ENCODE results near the gene DHCR7. TPM values are rescaled to one million over a fixed set of nuclear protein-coding genes. Genes with fewer than 3 reads are reported as not detected.

The DHCR7 gene
- total RNA-seq, 1 experiment from 2014 or later = 371 TPM

DNA sequence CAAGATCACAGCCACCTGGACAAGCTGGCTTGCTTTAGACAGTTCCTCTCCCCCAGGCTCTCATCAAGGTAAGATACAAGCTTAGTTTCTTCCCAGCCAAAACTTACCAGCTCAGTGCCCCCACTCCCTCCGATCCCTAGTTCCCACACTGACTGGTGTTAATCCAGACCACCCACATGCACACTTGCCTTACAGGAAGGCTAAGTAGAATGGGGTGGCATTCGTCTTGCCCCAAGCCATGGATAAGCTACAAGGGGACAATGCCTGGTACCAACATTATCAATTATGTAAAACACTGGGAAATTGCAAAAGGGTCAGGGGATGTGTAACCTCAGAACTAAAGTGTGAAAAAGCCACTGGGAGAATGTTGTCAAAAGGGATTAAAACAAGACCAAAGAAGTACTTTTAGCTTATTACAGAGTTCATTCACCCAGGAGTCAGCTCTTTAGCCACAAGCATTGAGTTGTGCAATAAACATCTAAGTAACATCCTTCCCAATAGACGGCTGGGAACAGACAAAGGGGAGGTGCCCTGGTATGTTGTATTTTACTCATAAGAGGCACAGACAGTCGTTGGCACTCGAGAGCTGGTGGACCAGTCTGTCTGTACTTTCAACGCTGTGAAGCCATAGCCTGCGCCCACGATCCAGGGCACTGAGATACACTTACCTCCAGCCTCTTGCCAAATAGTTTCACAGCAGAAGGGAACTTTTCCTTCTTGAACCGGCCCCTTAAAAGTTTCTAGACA is 1.1 kb downstream of the DHCR7 start:
- peaks cover 21% of the 10 kb centered on the region for H3K4me1 ChIP-seq
- peaks cover 72% of the 10 kb centered on the region for H3K36me3 Mint-ChIP-seq (ENCODE audit: insufficient read depth, unreplicated experiment)
- CTCF ChIA-PET = interaction anchor here (0.6 to 2.1 kb wide), 6 partner anchors 14 to 197 kb away, joined by 3 to 24 read pairs (median 5); no protein-coding TSS in a partner anchor

DNA sequence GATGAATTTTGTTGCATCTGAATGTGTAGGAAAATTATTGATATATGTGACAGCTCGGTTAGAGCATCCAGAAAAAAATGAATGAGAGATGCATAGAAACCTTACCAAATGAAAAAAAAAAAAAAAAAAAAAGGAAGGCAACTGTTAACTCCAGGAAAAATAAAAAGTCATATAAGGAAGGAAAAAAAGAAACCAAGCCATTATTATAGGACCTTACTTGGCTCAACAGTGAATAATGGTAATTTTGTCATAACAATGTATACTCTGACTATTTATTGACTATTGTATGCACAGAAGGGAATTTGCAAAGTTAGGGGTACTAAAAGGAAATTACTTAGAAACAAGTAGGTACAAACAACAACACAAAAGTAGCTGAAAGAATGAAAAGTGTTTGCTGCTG is 2.0 kb downstream of the DHCR7 start:
- TF ChIP-seq, protein P1, sequence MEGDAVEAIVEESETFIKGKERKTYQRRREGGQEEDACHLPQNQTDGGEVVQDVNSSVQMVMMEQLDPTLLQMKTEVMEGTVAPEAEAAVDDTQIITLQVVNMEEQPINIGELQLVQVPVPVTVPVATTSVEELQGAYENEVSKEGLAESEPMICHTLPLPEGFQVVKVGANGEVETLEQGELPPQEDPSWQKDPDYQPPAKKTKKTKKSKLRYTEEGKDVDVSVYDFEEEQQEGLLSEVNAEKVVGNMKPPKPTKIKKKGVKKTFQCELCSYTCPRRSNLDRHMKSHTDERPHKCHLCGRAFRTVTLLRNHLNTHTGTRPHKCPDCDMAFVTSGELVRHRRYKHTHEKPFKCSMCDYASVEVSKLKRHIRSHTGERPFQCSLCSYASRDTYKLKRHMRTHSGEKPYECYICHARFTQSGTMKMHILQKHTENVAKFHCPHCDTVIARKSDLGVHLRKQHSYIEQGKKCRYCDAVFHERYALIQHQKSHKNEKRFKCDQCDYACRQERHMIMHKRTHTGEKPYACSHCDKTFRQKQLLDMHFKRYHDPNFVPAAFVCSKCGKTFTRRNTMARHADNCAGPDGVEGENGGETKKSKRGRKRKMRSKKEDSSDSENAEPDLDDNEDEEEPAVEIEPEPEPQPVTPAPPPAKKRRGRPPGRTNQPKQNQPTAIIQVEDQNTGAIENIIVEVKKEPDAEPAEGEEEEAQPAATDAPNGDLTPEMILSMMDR (IDR thresholded peaks at IDR 0.05; ENCODE audit: insufficient read depth in 1 of 2, low read depth in 1 of 2, low read length in 1 of 2, severe bottlenecking in 1 of 2, unreplicated experiment in 1 of 2) = no peak

More for the DNA sequence above, 1.1 kb downstream of the DHCR7 start:
- Histone ChIP-seq H3K27me3 (replicated peaks; ENCODE audit: control insufficient read depth, insufficient read depth, low read length) (no peaks in the 10 kb centered on the region), H3K4me3 (ENCODE audit: low read depth, low read length) (peak overlapping the region; percentile 88), H3K9me3 (no peaks in the 10 kb centered on the region), H3K36me3 (ENCODE audit: control insufficient read depth, insufficient read depth, low read length) (peaks cover 14% of the 10 kb centered on the region)
- TF ChIP-seq, protein P1 (IDR thresholded peaks at IDR 0.05; ENCODE audit: insufficient read depth in 1 of 2, low read depth in 1 of 2, low read length in 1 of 2, severe bottlenecking in 1 of 2, unreplicated experiment in 1 of 2) = no peak
- intact Hi-C loops (cut with micrococcal nuclease; ENCODE audit: unreplicated experiment) = no loop called here
- peaks cover 34% of the 10 kb centered on the region for H3K4me1 Mint-ChIP-seq (ENCODE audit: low read depth, unreplicated experiment)
- peak overlapping the region; percentile 86 for H3K4me3 Mint-ChIP-seq (ENCODE audit: unreplicated experiment)
- no peaks in the 10 kb centered on the region for H3K27me3 Mint-ChIP-seq (ENCODE audit: insufficient read depth, unreplicated experiment)
- no peaks in the 10 kb centered on the region for H3K9me3 Mint-ChIP-seq (ENCODE audit: unreplicated experiment)
- peak overlapping the region; percentile 59 for H3K27ac Mint-ChIP-seq (ENCODE audit: unreplicated experiment)
- POLR2A ChIA-PET = interaction anchor here (0.5 to 1.5 kb wide), 8 partner anchors 9 to 1824 kb away, joined by 3 to 6 read pairs (median 3); partner anchors contain the start of gene SHANK2
- peak; percentile 28 to 31 for DNase-seq
- TSS peak; percentile 56 for BruUV-seq (replicated peaks)

DNA sequence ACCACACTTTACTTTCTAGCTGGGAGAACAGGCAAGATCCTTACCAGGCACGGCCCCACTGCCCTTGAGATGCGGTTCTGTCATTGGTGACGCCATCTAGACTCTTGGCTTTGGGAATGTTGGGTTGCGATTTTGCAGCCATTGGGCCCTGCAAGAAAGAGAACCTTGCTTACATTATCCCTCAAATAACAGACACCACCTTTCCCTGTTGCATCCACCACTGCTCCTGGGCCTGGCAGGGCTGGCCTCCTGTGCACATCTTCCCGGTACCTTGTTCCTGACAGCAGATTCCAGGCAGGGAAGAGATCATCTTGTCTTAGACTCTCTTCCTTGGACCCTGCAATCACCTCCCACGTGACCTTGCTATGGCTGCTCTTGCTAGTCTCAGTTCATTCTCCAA is 3.4 kb downstream of the DHCR7 start:
- TF ChIP-seq, protein P1 (IDR thresholded peaks at IDR 0.05; ENCODE audit: insufficient read depth in 1 of 2, low read depth in 1 of 2, low read length in 1 of 2, severe bottlenecking in 1 of 2, unreplicated experiment in 1 of 2) = no peak
- Mint-ChIP-seq H3K27ac (ENCODE audit: unreplicated experiment) (peak overlapping the region; percentile 17), H3K27me3 (ENCODE audit: insufficient read depth, unreplicated experiment) (no peaks in the 10 kb centered on the region), H3K36me3 (ENCODE audit: insufficient read depth, unreplicated experiment) (peaks cover 85% of the 10 kb centered on the region), H3K4me3 (ENCODE audit: unreplicated experiment) (no peak overlapping the region), H3K4me1 (ENCODE audit: low read depth, unreplicated experiment) (peaks cover 23% of the 10 kb centered on the region), H3K9me3 (ENCODE audit: unreplicated experiment) (no peaks in the 10 kb centered on the region)
- no TSS peak for BruUV-seq (replicated peaks)
- ChIA-PET POLR2A (no interaction called here), CTCF (no interaction called here)
- peaks cover 11% of the 10 kb centered on the region for H3K4me1 ChIP-seq
- no peaks in the 10 kb centered on the region for H3K27me3 ChIP-seq (replicated peaks; ENCODE audit: control insufficient read depth, insufficient read depth, low read length)
- no peak overlapping the region for H3K4me3 ChIP-seq (ENCODE audit: low read depth, low read length)
- H3K9me3 ChIP-seq = no peaks in the 10 kb centered on the region
- peak in 1 of 2 experiments; percentile 32 for DNase-seq
- intact Hi-C loops (cut with micrococcal nuclease; ENCODE audit: unreplicated experiment) = no loop called here
- H3K36me3 ChIP-seq (ENCODE audit: control insufficient read depth, insufficient read depth, low read length) = peaks cover 26% of the 10 kb centered on the region

More for the DNA sequence above, 2.0 kb downstream of the DHCR7 start:
- H3K27me3 ChIP-seq (replicated peaks; ENCODE audit: control insufficient read depth, insufficient read depth, low read length) = no peaks in the 10 kb centered on the region
- no peaks in the 10 kb centered on the region for H3K9me3 ChIP-seq
- peaks cover 21% of the 10 kb centered on the region for H3K36me3 ChIP-seq (ENCODE audit: control insufficient read depth, insufficient read depth, low read length)
- Mint-ChIP-seq H3K27ac (ENCODE audit: unreplicated experiment) (no peak overlapping the region), H3K27me3 (ENCODE audit: insufficient read depth, unreplicated experiment) (no peaks in the 10 kb centered on the region), H3K9me3 (ENCODE audit: unreplicated experiment) (no peaks in the 10 kb centered on the region), H3K36me3 (ENCODE audit: insufficient read depth, unreplicated experiment) (peaks cover 71% of the 10 kb centered on the region), H3K4me1 (ENCODE audit: low read depth, unreplicated experiment) (peaks cover 27% of the 10 kb centered on the region), H3K4me3 (ENCODE audit: unreplicated experiment) (peak overlapping the region; percentile 86)
- BruUV-seq (replicated peaks) = no TSS peak
- peaks cover 21% of the 10 kb centered on the region for H3K4me1 ChIP-seq
- POLR2A ChIA-PET = interaction anchor here (0.9 kb wide), 1 partner anchor 13 kb away, joined by 3 read pairs; no protein-coding TSS in a partner anchor
- CTCF ChIA-PET = no interaction called here
- H3K4me3 ChIP-seq (ENCODE audit: low read depth, low read length) = no peak overlapping the region
- DNase-seq = no peak
- intact Hi-C loops (cut with micrococcal nuclease; ENCODE audit: unreplicated experiment) = no loop called here
